Dermis blood vessel endothelial cell (primary cell): ENCODE measurements around the gene KIF16B. TPM values are rescaled to one million over a fixed set of nuclear protein-coding genes. Genes with fewer than 3 reads are reported as not detected.
A peak's percentile ranks its signal among the peaks of the same experiment; 100 is the strongest.
"Not testable (repeated sequence)": the region's sequence is repeated elsewhere in the genome, so short reads cannot be mapped to it uniquely, and the experiment has no call there.

Experiments
- DNase-seq: peaks from one replicate; pipeline ENCODE4 v3.0.0; 2010
- total RNA-seq: library from RNA; depleted of rRNA; stranded (reverse); fragments of >200 nt; gene quantifications from 2 replicates; pipeline ENCODE4 v1.2.3, GENCODE V29; 2014

KIF16B gene
- total RNA-seq, 1 donor from 2014 or later: 9.7 TPM

GRCh38 chr20:16475225-16475624 is 98.0 kb downstream of the KIF16B start:
- DNase-seq: no peak

DNA sequence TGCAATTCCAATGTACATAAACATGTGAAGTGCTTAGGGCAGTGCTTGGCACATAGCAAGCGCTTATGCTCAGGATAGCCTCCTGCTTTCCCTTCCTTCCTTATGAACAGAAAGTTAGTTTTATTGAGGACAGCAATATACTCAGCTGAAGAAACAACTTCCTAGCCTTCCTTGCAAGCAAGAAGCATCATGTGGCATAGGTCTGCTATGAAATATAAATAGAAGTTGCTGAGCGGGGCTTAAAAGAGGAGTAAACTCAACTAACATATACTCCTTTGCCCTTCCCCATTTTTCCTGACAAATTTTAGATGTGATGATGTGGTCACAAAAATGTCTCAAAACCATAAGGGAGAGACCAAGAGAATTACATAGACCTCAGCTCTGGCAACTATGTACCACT is 98.9 kb downstream of the KIF16B start:
- no peak for DNase-seq

DNA sequence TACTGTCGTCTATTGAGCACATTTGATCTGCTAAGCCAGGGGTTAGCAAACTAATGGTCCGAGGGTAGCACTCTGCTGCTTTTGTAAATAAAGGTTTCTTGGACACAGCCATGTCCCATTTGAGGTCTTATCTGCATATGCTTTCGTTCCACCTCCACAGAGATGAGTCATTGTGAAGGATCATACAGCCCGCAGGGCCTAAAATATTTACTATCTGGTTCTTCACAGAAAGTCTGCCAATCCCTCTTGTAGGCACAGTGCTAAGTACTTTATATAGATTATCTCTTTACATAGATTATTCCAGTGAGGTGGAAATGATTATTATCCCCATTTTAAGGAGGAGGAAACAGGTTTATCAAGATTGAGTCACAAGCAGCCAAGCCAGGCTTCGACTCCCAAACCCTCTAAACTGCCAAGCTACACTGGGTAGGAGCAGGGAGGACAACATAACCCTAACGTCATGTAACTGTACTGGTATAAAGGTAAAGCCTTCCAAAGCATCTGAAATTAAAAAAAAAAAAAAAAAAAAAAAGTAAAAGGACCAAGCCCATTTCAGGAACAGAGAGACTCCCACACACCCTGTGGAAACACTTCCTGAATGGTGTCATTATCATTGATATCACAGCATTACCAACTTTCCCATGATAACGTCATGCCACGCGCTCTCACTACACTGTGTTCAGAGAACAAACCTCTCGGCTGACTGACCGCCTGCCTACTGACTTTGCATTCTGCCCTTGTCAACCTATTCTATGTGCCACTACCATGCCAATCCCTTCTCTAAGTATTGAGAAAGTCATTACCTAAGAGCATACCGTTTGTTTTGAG is 101.0 kb downstream of the KIF16B start:
- peak; percentile 23 for DNase-seq

GRCh38 chr20:16469395-16469905 is 103.8 kb downstream of the KIF16B start:
- no peak for DNase-seq

GRCh38 chr20:16462711-16463110 is 110.5 kb downstream of the KIF16B start:
- no peak for DNase-seq

DNA sequence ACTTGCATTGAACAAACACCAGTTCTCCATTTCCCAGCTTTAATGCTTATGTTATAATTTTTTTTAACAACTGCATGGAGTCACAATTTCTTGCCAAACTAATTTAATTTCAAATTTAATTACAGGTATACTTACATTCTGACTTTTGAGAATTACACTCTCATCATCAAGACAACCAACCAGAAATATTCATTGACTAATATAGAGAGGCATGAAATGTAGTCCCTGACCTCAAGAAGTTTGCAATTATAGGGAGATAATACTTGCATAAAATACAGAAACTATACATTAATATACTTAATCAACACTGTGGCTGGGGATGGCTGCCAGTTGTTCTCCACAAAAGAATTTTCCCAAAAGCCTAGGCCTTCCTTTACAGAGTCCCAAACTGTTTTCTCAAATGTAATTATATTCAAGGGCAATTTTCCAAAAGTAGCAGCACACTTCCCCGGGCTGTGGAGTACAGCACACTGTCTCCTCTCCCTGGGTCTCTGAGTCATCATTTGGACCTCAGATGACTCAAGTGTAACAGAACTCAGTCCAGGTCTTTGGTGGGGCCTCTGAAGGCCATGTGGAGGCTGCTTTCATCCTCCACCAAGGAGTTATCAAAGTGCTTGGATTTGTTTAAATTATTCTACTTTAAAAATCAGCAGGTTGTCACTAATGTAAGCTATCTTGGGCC is 114.1 kb downstream of the KIF16B start:
- peak; percentile 27 for DNase-seq

GRCh38 chr20:16457514-16457913 is 115.7 kb downstream of the KIF16B start:
- no peak for DNase-seq

DNA sequence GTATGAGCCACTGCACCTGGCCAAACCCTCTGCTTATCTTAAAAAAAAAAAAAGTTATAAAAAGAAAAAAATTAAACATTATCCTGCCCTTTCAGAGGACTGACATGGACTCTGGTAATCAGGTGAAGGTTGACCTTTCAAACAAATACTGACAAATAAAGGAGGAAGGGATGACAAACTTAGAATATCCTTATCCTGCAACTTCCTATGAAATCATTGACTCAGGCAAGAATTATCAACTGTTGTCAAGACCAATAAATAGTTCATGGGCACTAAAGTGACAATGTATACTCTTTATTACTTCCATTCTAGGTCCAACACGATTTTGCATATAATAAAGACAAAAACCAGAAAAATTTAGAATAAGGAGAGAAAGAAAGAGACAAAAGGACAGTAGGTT is 117.9 kb downstream of the KIF16B start:
- DNase-seq: no peak

GRCh38 chr20:16451982-16452381 is 121.3 kb downstream of the KIF16B start:
- no peak for DNase-seq

DNA sequence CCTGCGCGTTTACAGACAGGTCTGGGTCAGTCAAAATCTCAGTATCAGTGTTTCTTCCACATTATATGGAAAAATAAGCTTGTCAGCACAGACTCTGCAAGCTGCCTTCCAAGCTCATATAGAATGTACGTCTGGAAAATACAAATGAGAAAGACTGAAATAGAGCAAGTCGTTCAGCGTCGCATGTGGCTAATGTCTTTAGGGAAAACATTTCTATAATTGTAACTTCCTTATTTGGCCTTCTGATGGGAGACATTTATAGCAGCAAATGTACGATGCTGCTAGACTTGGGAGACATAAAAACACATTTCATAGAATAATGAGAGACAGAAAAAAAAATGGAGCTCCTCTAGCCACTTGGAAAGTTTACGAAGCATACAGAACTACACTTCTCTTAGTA is 122.2 kb downstream of the KIF16B start:
- DNase-seq: no peak

GRCh38 chr20:16446991-16447390 is 126.3 kb downstream of the KIF16B start:
- no peak for DNase-seq

- DNase-seq: no peak
Measured at GRCh38 chr20:16446246-16446645, 127.0 kb downstream of the KIF16B start.

- DNase-seq: no peak
Measured at GRCh38 chr20:16445482-16445881, 127.8 kb downstream of the KIF16B start.

- no peak for DNase-seq
Measured at GRCh38 chr20:16444057-16444777, 129.0 kb downstream of the KIF16B start.

DNA sequence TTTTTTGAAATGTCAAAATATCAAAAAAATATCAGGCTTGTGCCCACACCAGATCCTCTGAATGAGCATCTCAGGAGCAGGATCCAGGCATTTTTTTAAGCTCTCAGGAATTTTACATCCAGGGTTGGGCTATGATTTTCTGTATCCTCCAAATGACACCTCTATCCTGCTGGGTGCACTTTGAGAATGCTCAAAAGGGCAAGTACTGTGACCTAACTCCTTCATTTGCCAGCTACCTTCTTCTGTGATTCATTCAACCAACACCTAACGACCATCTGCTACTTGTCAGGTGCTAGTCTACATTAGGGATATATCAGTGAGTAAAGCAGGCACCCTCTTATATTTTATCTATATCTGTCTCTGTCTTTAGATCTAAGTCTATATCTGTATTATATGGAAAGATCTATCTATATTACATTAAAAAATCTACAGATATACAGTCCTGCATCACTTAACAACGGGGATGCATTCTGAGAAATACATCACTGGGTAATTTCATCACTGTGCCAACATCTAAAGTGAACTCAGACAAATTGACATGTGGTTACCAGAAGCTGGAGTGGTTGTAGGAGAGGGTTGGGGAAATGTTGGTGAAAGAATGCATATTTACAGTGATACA is 131.6 kb downstream of the KIF16B start:
- DNase-seq: no peak

- DNase-seq: no peak
Measured at GRCh38 chr20:16440686-16441085, 132.6 kb downstream of the KIF16B start.

GRCh38 chr20:16439540-16439939 is 133.7 kb downstream of the KIF16B start:
- not testable (repeated sequence) for DNase-seq

DNA sequence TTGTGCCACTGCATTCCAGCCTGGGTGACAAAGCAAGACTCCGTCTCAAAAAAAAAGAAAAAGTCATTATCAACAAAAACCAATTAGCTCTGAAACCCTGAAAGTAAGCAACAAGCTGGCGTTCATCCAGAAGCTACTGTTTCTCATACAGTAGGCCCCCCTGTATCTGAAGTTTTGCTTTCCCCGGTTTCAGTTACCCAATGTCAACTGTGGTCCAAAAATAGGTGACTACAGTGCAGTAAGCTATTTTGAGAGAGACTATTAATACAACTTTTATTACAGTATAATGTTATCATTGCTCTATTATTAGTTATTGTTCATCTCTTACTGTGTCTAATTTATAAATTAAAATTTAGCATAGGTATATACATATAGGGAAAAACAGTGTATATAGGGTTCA is 135.1 kb downstream of the KIF16B start:
- no peak for DNase-seq

GRCh38 chr20:16437387-16437996 is 135.8 kb downstream of the KIF16B start:
- DNase-seq: no peak

DNA sequence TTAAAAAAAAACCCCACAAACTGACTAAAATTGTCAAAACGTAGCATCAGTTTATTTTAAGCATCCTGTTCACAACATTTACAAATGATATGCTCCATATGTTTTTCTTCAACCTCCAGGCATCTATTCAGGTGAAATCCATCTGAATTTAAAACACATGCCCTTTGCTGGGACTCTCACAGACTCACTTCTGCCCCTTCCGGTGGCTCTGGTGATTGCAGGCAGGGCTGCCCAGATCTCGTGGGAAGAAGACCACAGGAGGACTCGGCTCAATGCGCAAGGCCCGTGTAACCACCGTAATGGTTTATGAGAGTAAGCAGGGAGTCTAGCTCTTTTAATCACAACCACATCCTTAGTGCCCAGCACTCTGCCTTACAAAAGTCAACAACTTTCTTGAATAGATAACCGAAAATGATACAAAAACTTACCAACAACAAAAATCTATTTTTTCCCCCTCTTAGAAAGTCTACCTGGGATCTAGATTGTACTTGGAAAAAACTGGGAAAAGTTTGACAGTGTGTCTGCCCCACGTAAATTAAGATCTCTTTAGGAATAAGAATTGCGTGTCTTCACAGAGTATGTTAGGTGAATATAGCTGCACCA is 139.1 kb downstream of the KIF16B start:
- peak; percentile 46 for DNase-seq

DNA sequence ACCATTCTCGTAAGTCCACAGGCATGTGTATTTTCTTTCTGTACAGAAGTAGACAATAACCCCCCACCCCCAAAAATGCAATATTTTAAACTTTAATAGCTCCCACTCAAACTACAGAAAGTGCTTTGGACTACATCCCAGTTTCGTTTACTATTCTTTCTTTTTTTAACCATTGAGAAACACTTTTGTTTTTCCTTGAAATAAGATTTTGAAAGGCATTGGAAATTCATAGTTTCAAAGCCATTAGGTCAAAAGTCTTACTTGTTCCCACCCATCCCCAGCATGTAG is 140.0 kb downstream of the KIF16B start:
- no peak for DNase-seq
